HCT116 (cell line): Measurements from ENCODE around the gene KANSL1. TPM values are rescaled to one million over a fixed set of nuclear protein-coding genes. Genes with fewer than 3 reads are reported as not detected.

ENCODE experiments used
- ATAC-seq: fragments of 200-7000 bp; cut with Tn5 transposase; 2 replicates; pipeline ENCODE4 v1.9.1; 2020; ENCODE audit warnings: mild to moderate bottlenecking, moderate library complexity
- BruUV-seq: library from RNA; stranded (reverse); fragments of 400-500 nt; replicated peaks from 2 replicates; lab custom pipeline; 2021; lab: Mats Ljungman, UMichigan
- CTCF ChIA-PET: fragments of 300-600 bp; sonication (Branson Sonifier 250); formaldehyde crosslinking; loops from one replicate; lab custom pipeline; 2021; ENCODE audit warnings: antibody characterized with exemption; lab: Charles Lee
- POLR2A ChIA-PET: fragments of 300-600, 350-600 bp; sonication (Branson Sonifier 250); formaldehyde crosslinking; loops from one replicate; lab custom pipeline; 2021; ENCODE audit warnings: antibody characterized with exemption; lab: Charles Lee
- RAD21 ChIA-PET, 2 experiments: fragments of 300-600 bp; sonication (Branson Sonifier 250); formaldehyde crosslinking; loops; one replicate each; lab custom pipeline; 2023; ENCODE audit warnings: low total read pairs in 2 of 2; ENCODE audit not compliant: uncharacterized antibody in 2 of 2, unreplicated experiment in 2 of 2, low non-redundant PET in 1 of 2; lab: Charles Lee
- DNase-seq: peaks from one replicate; pipeline ENCODE4 v3.0.0-alpha.2; 2010; ENCODE audit warnings: low read depth, low spot score
- H2AFZ ChIP-seq: fragments of 200-600 bp; shearing (Covaris generic), sonication (generic); 2 replicates; pipeline ENCODE4 v1.6.1; 2017; ENCODE audit warnings: low read depth, mixed run types, mixed read lengths, antibody characterized with exemption, low read length; ENCODE audit not compliant: poor library complexity, severe bottlenecking
- H3K27ac ChIP-seq: 2 replicates; pipeline ENCODE4 v1.5.1; 2012; ENCODE audit warnings: low read depth, low read length
- H3K27me3 ChIP-seq: fragments of 200-600 bp; sonication (generic); 2 replicates; pipeline ENCODE4 v1.6.1; 2016; ENCODE audit warnings: mixed run types, low read length, mixed read lengths; ENCODE audit not compliant: insufficient read depth
- H3K36me3 ChIP-seq, 2 experiments: fragments of 200-500 bp in 1 of 2; fragments of 200-600 bp in 1 of 2; sonication (Bioruptor generic) in 1 of 2; sonication (generic) in 1 of 2; 2 replicates each; pipeline versions ENCODE4 v1.5.1 to v1.6.1; 2014 to 2016; ENCODE audit warnings: low read length in 2 of 2, inconsistent platforms in 1 of 2, mixed read lengths in 1 of 2, mixed run types in 1 of 2; ENCODE audit not compliant: insufficient read depth in 2 of 2, control insufficient read depth in 1 of 2
- H3K4me1 ChIP-seq, 2 experiments: fragments of 200-600 bp in 1 of 2; sonication (generic) in 1 of 2; 2 replicates each; pipeline versions ENCODE4 v1.5.1 to v1.6.1; 2012 to 2017; ENCODE audit warnings: low read length in 2 of 2, inconsistent platforms in 1 of 2, mild to moderate bottlenecking in 1 of 2, mixed read lengths in 1 of 2, mixed run types in 1 of 2, moderate library complexity in 1 of 2; ENCODE audit not compliant: insufficient read depth in 2 of 2, control insufficient read depth in 1 of 2
- H3K4me2 ChIP-seq: fragments of 200-600 bp; sonication (generic); 2 replicates; pipeline ENCODE4 v1.6.1; 2017; ENCODE audit warnings: mixed run types, low read length, mixed read lengths
- H3K4me3 ChIP-seq, 2 experiments: fragments of 200-600 bp in 1 of 2; sonication (generic) in 1 of 2; replicated peaks in 1 of 2; 2 replicates each; pipeline ENCODE4 v1.5.1; 2011 to 2016; ENCODE audit warnings: low read length in 2 of 2, control low read depth in 1 of 2, low read depth in 1 of 2, mild to moderate bottlenecking in 1 of 2, mixed read lengths in 1 of 2, mixed run types in 1 of 2
- H3K79me2 ChIP-seq: fragments of 200-600 bp; sonication (generic); 2 replicates; pipeline ENCODE4 v1.6.1; 2017; ENCODE audit warnings: mild to moderate bottlenecking, mixed run types, low read length, moderate library complexity, mixed read lengths; ENCODE audit not compliant: insufficient read depth
- H3K9ac ChIP-seq: fragments of 200-600 bp; sonication (generic); 2 replicates; pipeline ENCODE4 v1.6.1; 2016; ENCODE audit warnings: low read length, mixed read lengths
- H3K9me2 ChIP-seq: fragments of 200-600 bp; sonication (generic), shearing (Covaris generic); 2 replicates; pipeline ENCODE4 v1.6.1; 2017; ENCODE audit warnings: mixed run types, mild to moderate bottlenecking, moderate library complexity; ENCODE audit not compliant: insufficient read depth
- H3K9me3 ChIP-seq, 2 experiments: fragments of 200-500 bp in 1 of 2; fragments of 200-600 bp in 1 of 2; sonication (Bioruptor generic) in 1 of 2; sonication (generic) in 1 of 2; 2 replicates each; pipeline ENCODE4 v1.6.1; 2014 to 2017; ENCODE audit warnings: low read length in 2 of 2, mixed read lengths in 2 of 2, inconsistent platforms in 1 of 2, low read depth in 1 of 2, mild to moderate bottlenecking in 1 of 2, mixed run types in 1 of 2, moderate library complexity in 1 of 2; ENCODE audit not compliant: control insufficient read depth in 1 of 2, insufficient read depth in 1 of 2
- H4K20me1 ChIP-seq: fragments of 200-600 bp; sonication (generic), shearing (Covaris generic); 2 replicates; pipeline ENCODE4 v1.6.1; 2017; ENCODE audit warnings: mixed run types, mild to moderate bottlenecking, moderate library complexity; ENCODE audit not compliant: insufficient read depth
- CEBPB ChIP-seq: IDR thresholded peaks from 2 replicates; pipeline ENCODE4 v1.6.1; 2012; ENCODE audit warnings: low read depth
- EGR1 ChIP-seq: IDR thresholded peaks from 2 replicates; pipeline ENCODE4 v1.6.1; 2012; ENCODE audit warnings: low read depth
- ELF1 ChIP-seq: IDR thresholded peaks from 2 replicates; pipeline ENCODE4 v1.6.1; 2012; ENCODE audit warnings: low read depth, borderline replicate concordance
- EZH2 ChIP-seq: fragments of 200-600 bp; sonication (generic); IDR thresholded peaks from 2 replicates; pipeline ENCODE4 v1.6.1; 2017; ENCODE audit warnings: antibody characterized with exemption, mixed run types
- EZH2phosphoT487 ChIP-seq: fragments of 200-600 bp; IDR thresholded peaks from 2 replicates; pipeline ENCODE4 v1.6.1; 2018; ENCODE audit warnings: antibody characterized with exemption, borderline replicate concordance
- FOSL1 ChIP-seq: IDR thresholded peaks from 2 replicates; pipeline ENCODE4 v1.6.1; 2012; ENCODE audit warnings: low read depth
- JUND ChIP-seq: IDR thresholded peaks from 2 replicates; pipeline ENCODE4 v1.6.1; 2012
- RAD21 ChIP-seq: IDR thresholded peaks from 2 replicates; pipeline ENCODE4 v1.6.1; 2012; ENCODE audit warnings: low read depth, mild to moderate bottlenecking
- TCF7L2 ChIP-seq: IDR thresholded peaks from 2 replicates; pipeline ENCODE4 v1.7.0; 2011; ENCODE audit warnings: borderline replicate concordance, inconsistent platforms; ENCODE audit not compliant: insufficient read depth, insufficient read length; ENCODE audit errors: extremely low read depth
- ZFX ChIP-seq: fragments of 450-650 bp; IDR thresholded peaks from 2 replicates; pipeline ENCODE4 v1.6.1; 2017
- ZNF274 ChIP-seq: fragments of 200-500 bp; sonication (Bioruptor generic); IDR thresholded peaks from 2 replicates; pipeline ENCODE4 v1.6.1; 2014; ENCODE audit warnings: mild to moderate bottlenecking, low read depth, low read length, inconsistent platforms
- intact Hi-C: fragments of 100-400 bp; cut with micrococcal nuclease; formaldehyde crosslinking; loops from 2 replicates; pipeline ENCODE4 v1.10.0; 2022
- total RNA-seq: library from RNA; stranded (reverse); gene quantifications from one replicate; pipeline ENCODE4 v1.2.1, GENCODE V29; 2021; ENCODE audit not compliant: unreplicated experiment
- TF ChIP-seq, protein P1 (sequence below): IDR thresholded peaks from 2 replicates; pipeline ENCODE4 v1.6.1; 2011; ENCODE audit warnings: mild to moderate bottlenecking, low read length, moderate library complexity; ENCODE audit not compliant: insufficient replicate concordance; ENCODE audit errors: extremely low read depth
- TF ChIP-seq, protein P2 (sequence below): IDR thresholded peaks from 2 replicates; pipeline ENCODE4 v1.6.1; 2012; ENCODE audit warnings: low read depth
- TF ChIP-seq, protein P3 (sequence below): IDR thresholded peaks from 2 replicates; pipeline ENCODE4 v1.6.1; 2012

The KANSL1 gene
- total RNA-seq, 1 experiment from 2014 or later = 77.5 TPM

- ATAC-seq = 0 out of 2 replicates have a peak, but pooled peaks have one; percentile 12
- BruUV-seq = TSS peak; percentile 36
- ChIA-PET CTCF (interaction anchor here (1.7 kb wide), 1 partner anchor 19 kb away, joined by 7 read pairs; no protein-coding TSS in a partner anchor), POLR2A (no interaction called here), RAD21 (no interaction called here)
- Histone ChIP-seq H3K9me2 (no peaks in the 10 kb centered on the region), H4K20me1 (no peaks in the 10 kb centered on the region), H3K27ac (no peak overlapping the region), H2AFZ (no peak overlapping the region), H3K27me3 (no peaks in the 10 kb centered on the region), H3K9ac (no peak overlapping the region), H3K4me3 (no peak overlapping the region), H3K36me3 (peaks cover 18 to 19% of the 10 kb centered on the region in 2 experiments; a peak in 3 of 4 replicates), H3K79me2 (no peaks in the 10 kb centered on the region), H3K4me1 (no peaks in the 10 kb centered on the region), H3K4me2 (no peak overlapping the region), H3K9me3 (no peaks in the 10 kb centered on the region)
- TF ChIP-seq EGR1 (no peak), TCF7L2 (no peak)
- intact Hi-C loops = no loop called here
- DNase-seq = no peak
These were observed 167.6 kb downstream of the KANSL1 start for GRCh38 chr17:46025510-46026165.

- Histone ChIP-seq H3K9me3 (no peaks in the 10 kb centered on the region), H3K9me2 (no peaks in the 10 kb centered on the region), H3K4me1 (no peaks in the 10 kb centered on the region), H3K27me3 (no peaks in the 10 kb centered on the region), H3K36me3 (peaks cover 16 to 17% of the 10 kb centered on the region in 2 experiments; a peak in 3 of 4 replicates), H3K9ac (no peak overlapping the region), H3K4me2 (no peak overlapping the region), H2AFZ (no peak overlapping the region), H3K27ac (no peak overlapping the region), H4K20me1 (no peaks in the 10 kb centered on the region), H3K4me3 (no peak overlapping the region), H3K79me2 (no peaks in the 10 kb centered on the region)
- ChIA-PET RAD21 (no interaction called here), POLR2A (no interaction called here), CTCF (interaction anchor here (1.7 kb wide), 1 partner anchor 19 kb away, joined by 7 read pairs; no protein-coding TSS in a partner anchor)
- BruUV-seq = no TSS peak
- ATAC-seq (0 out of 2 replicates have a peak, but pooled peaks have one; percentile 4), DNase-seq (no peak)
- intact Hi-C loops = no loop called here
- TF ChIP-seq EZH2 (no peak), ZFX (no peak), JUND (no peak), EZH2phosphoT487 (no peak), FOSL1 (no peak), CEBPB (no peak), EGR1 (no peak), RAD21 (no peak), ELF1 (no peak), ZNF274 (no peak)
- TF ChIP-seq, protein P1, sequence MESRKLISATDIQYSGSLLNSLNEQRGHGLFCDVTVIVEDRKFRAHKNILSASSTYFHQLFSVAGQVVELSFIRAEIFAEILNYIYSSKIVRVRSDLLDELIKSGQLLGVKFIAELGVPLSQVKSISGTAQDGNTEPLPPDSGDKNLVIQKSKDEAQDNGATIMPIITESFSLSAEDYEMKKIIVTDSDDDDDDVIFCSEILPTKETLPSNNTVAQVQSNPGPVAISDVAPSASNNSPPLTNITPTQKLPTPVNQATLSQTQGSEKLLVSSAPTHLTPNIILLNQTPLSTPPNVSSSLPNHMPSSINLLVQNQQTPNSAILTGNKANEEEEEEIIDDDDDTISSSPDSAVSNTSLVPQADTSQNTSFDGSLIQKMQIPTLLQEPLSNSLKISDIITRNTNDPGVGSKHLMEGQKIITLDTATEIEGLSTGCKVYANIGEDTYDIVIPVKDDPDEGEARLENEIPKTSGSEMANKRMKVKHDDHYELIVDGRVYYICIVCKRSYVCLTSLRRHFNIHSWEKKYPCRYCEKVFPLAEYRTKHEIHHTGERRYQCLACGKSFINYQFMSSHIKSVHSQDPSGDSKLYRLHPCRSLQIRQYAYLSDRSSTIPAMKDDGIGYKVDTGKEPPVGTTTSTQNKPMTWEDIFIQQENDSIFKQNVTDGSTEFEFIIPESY = no peak
- TF ChIP-seq, protein P2, sequence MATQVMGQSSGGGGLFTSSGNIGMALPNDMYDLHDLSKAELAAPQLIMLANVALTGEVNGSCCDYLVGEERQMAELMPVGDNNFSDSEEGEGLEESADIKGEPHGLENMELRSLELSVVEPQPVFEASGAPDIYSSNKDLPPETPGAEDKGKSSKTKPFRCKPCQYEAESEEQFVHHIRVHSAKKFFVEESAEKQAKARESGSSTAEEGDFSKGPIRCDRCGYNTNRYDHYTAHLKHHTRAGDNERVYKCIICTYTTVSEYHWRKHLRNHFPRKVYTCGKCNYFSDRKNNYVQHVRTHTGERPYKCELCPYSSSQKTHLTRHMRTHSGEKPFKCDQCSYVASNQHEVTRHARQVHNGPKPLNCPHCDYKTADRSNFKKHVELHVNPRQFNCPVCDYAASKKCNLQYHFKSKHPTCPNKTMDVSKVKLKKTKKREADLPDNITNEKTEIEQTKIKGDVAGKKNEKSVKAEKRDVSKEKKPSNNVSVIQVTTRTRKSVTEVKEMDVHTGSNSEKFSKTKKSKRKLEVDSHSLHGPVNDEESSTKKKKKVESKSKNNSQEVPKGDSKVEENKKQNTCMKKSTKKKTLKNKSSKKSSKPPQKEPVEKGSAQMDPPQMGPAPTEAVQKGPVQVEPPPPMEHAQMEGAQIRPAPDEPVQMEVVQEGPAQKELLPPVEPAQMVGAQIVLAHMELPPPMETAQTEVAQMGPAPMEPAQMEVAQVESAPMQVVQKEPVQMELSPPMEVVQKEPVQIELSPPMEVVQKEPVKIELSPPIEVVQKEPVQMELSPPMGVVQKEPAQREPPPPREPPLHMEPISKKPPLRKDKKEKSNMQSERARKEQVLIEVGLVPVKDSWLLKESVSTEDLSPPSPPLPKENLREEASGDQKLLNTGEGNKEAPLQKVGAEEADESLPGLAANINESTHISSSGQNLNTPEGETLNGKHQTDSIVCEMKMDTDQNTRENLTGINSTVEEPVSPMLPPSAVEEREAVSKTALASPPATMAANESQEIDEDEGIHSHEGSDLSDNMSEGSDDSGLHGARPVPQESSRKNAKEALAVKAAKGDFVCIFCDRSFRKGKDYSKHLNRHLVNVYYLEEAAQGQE = no peak
- TF ChIP-seq, protein P3, sequence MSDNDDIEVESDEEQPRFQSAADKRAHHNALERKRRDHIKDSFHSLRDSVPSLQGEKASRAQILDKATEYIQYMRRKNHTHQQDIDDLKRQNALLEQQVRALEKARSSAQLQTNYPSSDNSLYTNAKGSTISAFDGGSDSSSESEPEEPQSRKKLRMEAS = no peak
These were observed 168.2 kb downstream of the KANSL1 start for GRCh38 chr17:46025060-46025459.
